PC-9 (cell line): ENCODE measurements around the gene LHFPL2.

ENCODE experiments used
- CTCF ChIP-seq: fragments of 200-600 bp; sonication (generic); conservative IDR thresholded peaks from 2 replicates; pipeline ENCODE4 v1.6.1; 2017; ENCODE audit warnings: mixed run types, antibody characterized with exemption, mild to moderate bottlenecking, moderate library complexity
- EZH2 ChIP-seq: fragments of 200-600 bp; sonication (generic); IDR thresholded peaks from 2 replicates; pipeline ENCODE4 v1.8.0; 2017; ENCODE audit warnings: antibody characterized with exemption, low read depth

GRCh38 chr5:78568212-78568611 lies 80.4 kb downstream of the LHFPL2 start:
- TF ChIP-seq CTCF (no peak), EZH2 (no peak)
